SK-N-MC (cell line): ENCODE data around the gene CYB5R4.

Source experiments
- DNase-seq: peaks from one replicate; pipeline ENCODE4 v3.0.0-alpha.2; 2011; ENCODE audit warnings: low read depth, low spot score
- H3K27ac ChIP-seq: fragments of 200-600 bp; sonication (generic); 2 replicates; pipeline ENCODE4 v1.5.1; 2016; ENCODE audit warnings: mixed run types
- H3K36me3 ChIP-seq: fragments of 200-600 bp; sonication (generic); 2 replicates; pipeline ENCODE4 v1.6.1; 2017; ENCODE audit warnings: antibody characterized with exemption, low read length, mixed read lengths; ENCODE audit not compliant: insufficient read depth
- H3K4me3 ChIP-seq: fragments of 200-600 bp; sonication (generic); 2 replicates; pipeline ENCODE4 v1.5.1; 2016
- H3K9ac ChIP-seq: fragments of 200-600 bp; sonication (generic); 2 replicates; pipeline ENCODE4 v1.8.0; 2017; ENCODE audit warnings: mixed run types, mixed read lengths; ENCODE audit not compliant: insufficient read length
- H3K9me3 ChIP-seq: fragments of 200-600 bp; sonication (generic); 2 replicates; pipeline ENCODE4 v1.6.1; 2017; ENCODE audit warnings: low read depth, mild to moderate bottlenecking, antibody characterized with exemption, low read length, moderate library complexity, mixed read lengths
- EZH2 ChIP-seq: fragments of 200-600 bp; sonication (generic); IDR thresholded peaks from one replicate; pipeline ENCODE4 v1.6.1; 2017; ENCODE audit warnings: antibody characterized with exemption
- FOXP2 ChIP-seq: optimal IDR thresholded peaks from 2 replicates; pipeline ENCODE3; 2011; ENCODE audit warnings: mild to moderate bottlenecking, moderate library complexity; ENCODE audit not compliant: insufficient read depth; ENCODE audit errors: extremely low read length, control extremely low read depth
- POLR2AphosphoS5 ChIP-seq: IDR thresholded peaks from 2 replicates; pipeline ENCODE4 v1.6.1; 2012; ENCODE audit warnings: mild to moderate bottlenecking, low read depth, low read length, borderline replicate concordance

Gene CYB5R4

GRCh38 chr6:83952830-83953229, 93.3 kb downstream of the CYB5R4 start:
- H3K9me3 ChIP-seq = no peaks in the 10 kb centered on the region
- no peak overlapping the region for H3K9ac ChIP-seq
- DNase-seq = no peak
- H3K4me3 ChIP-seq = no peak overlapping the region
- TF ChIP-seq FOXP2 (no peak), EZH2 (no peak), POLR2AphosphoS5 (no peak)
- no peak overlapping the region for H3K27ac ChIP-seq
- H3K36me3 ChIP-seq = no peaks in the 10 kb centered on the region

- DNase-seq = no peak
- no peak overlapping the region for H3K27ac ChIP-seq
- no peak overlapping the region for H3K4me3 ChIP-seq
- H3K9ac ChIP-seq = no peak overlapping the region
- H3K9me3 ChIP-seq = no peaks in the 10 kb centered on the region
- H3K36me3 ChIP-seq = no peaks in the 10 kb centered on the region
- no peak for TF ChIP-seq POLR2AphosphoS5
- TF ChIP-seq FOXP2 = no peak
- no peak for TF ChIP-seq EZH2
These were observed 94.9 kb downstream of the CYB5R4 start for GRCh38 chr6:83954371-83954770.

- Histone ChIP-seq H3K9ac (no peak overlapping the region), H3K9me3 (no peaks in the 10 kb centered on the region), H3K36me3 (no peaks in the 10 kb centered on the region), H3K4me3 (no peak overlapping the region), H3K27ac (no peak overlapping the region)
- TF ChIP-seq EZH2 = no peak
- TF ChIP-seq FOXP2 = no peak
- TF ChIP-seq POLR2AphosphoS5 = no peak
- no peak for DNase-seq
These were observed 98.8 kb downstream of the CYB5R4 start for GRCh38 chr6:83958241-83958685.

- no peak for TF ChIP-seq POLR2AphosphoS5
- TF ChIP-seq EZH2 = no peak
- no peak for TF ChIP-seq FOXP2
These were observed 101.2 kb downstream of the CYB5R4 start for GRCh38 chr6:83960664-83961063.

GRCh38 chr6:83962582-83962981, 103.1 kb downstream of the CYB5R4 start:
- Histone ChIP-seq H3K9me3 (no peaks in the 10 kb centered on the region), H3K27ac (no peak overlapping the region), H3K9ac (no peak overlapping the region), H3K36me3 (no peaks in the 10 kb centered on the region), H3K4me3 (no peak overlapping the region)
- TF ChIP-seq POLR2AphosphoS5 (no peak), EZH2 (no peak), FOXP2 (no peak)
- DNase-seq = no peak

More at GRCh38 chr6:83960664-83961063, 101.2 kb downstream of the CYB5R4 start:
- no peak overlapping the region for H3K27ac ChIP-seq
- no peak overlapping the region for H3K4me3 ChIP-seq
- no peaks in the 10 kb centered on the region for H3K36me3 ChIP-seq
- no peak overlapping the region for H3K9ac ChIP-seq
- no peaks in the 10 kb centered on the region for H3K9me3 ChIP-seq
- DNase-seq = no peak

GRCh38 chr6:83966539-83966938, 107.0 kb downstream of the CYB5R4 start:
- H3K4me3 ChIP-seq = no peak overlapping the region
- H3K9me3 ChIP-seq = no peaks in the 10 kb centered on the region
- TF ChIP-seq EZH2 (no peak), POLR2AphosphoS5 (no peak), FOXP2 (no peak)
- H3K36me3 ChIP-seq = no peaks in the 10 kb centered on the region
- no peak for DNase-seq
- H3K9ac ChIP-seq = no peak overlapping the region
- H3K27ac ChIP-seq = no peak overlapping the region

GRCh38 chr6:83970582-83970981, 111.1 kb downstream of the CYB5R4 start:
- TF ChIP-seq POLR2AphosphoS5 (no peak), EZH2 (no peak), FOXP2 (no peak)
- no peaks in the 10 kb centered on the region for H3K36me3 ChIP-seq
- no peak for DNase-seq
- no peak overlapping the region for H3K9ac ChIP-seq
- H3K4me3 ChIP-seq = no peak overlapping the region
- H3K27ac ChIP-seq = no peak overlapping the region
- peaks cover 3% of the 10 kb centered on the region; the same call in 1 of the 2 replicates for H3K9me3 ChIP-seq

- Histone ChIP-seq H3K27ac (no peak overlapping the region), H3K9ac (no peak overlapping the region), H3K4me3 (no peak overlapping the region), H3K36me3 (no peaks in the 10 kb centered on the region), H3K9me3 (peaks cover 3% of the 10 kb centered on the region; the same call in 1 of the 2 replicates)
- no peak for DNase-seq
- TF ChIP-seq POLR2AphosphoS5 = no peak
- no peak for TF ChIP-seq EZH2
- no peak for TF ChIP-seq FOXP2
These were observed 115.0 kb downstream of the CYB5R4 start for GRCh38 chr6:83974409-83975050.
